Stimulated activated CD4-positive, alpha-beta T cell treated with anti-CD3 and anti-CD28 coated beads, TNF-alpha, amount 100 ng/mL, for 4 hours (primary cell): ENCODE data around the gene EVC2.

Source experiments
- DNase-seq, 3 experiments: peaks; one replicate each; pipeline ENCODE4 v3.0.0-alpha.2; 2020; ENCODE audit warnings: low read depth in 3 of 3

The EVC2 gene

GRCh38 chr4:5711479-5712184 is 3.3 kb upstream of the EVC2 start:
- no peak for DNase-seq

GRCh38 chr4:5710961-5711478 is 2.7 kb upstream of the EVC2 start, which contains the start of gene EVC:
Gene EVC (plus strand): TSS chr4:5711201. CDS start chr4:5711381, 180 bp downstream.
- no peak for DNase-seq

- no peak for DNase-seq
Observed at GRCh38 chr4:5710065-5710960, 2.0 kb upstream of the EVC2 start.

GRCh38 chr4:5709207-5709575 is 832 bp upstream of the EVC2 start:
- DNase-seq, result no peak

- no peak for DNase-seq
Observed at GRCh38 chr4:5707778-5708448, 446 bp downstream of the EVC2 start.

- no peak for DNase-seq
Observed at GRCh38 chr4:5707366-5707765, 993 bp downstream of the EVC2 start.

- DNase-seq, result no peak
Observed at GRCh38 chr4:5706486-5707290, 1.7 kb downstream of the EVC2 start.

GRCh38 chr4:5705647-5706320 is 2.6 kb downstream of the EVC2 start:
- DNase-seq, result no peak

GRCh38 chr4:5704276-5704675 is 4.1 kb downstream of the EVC2 start:
- no peak for DNase-seq

GRCh38 chr4:5703831-5704230 is 4.5 kb downstream of the EVC2 start:
- no peak for DNase-seq

GRCh38 chr4:5701971-5702370 is 6.4 kb downstream of the EVC2 start:
- DNase-seq, result no peak

- DNase-seq, result no peak
Observed at GRCh38 chr4:5700459-5700858, 7.9 kb downstream of the EVC2 start.

- DNase-seq, result no peak
Observed at GRCh38 chr4:5696341-5696740, 12.0 kb downstream of the EVC2 start.

GRCh38 chr4:5693871-5694270 is 14.5 kb downstream of the EVC2 start:
- no peak for DNase-seq

GRCh38 chr4:5691491-5692132 is 16.7 kb downstream of the EVC2 start:
- no peak for DNase-seq

GRCh38 chr4:5689065-5689464 is 19.3 kb downstream of the EVC2 start:
- no peak for DNase-seq

- DNase-seq, result no peak
Observed at GRCh38 chr4:5686338-5686737, 22.0 kb downstream of the EVC2 start.

- no peak for DNase-seq
Observed at GRCh38 chr4:5685296-5685695, 23.1 kb downstream of the EVC2 start.

- DNase-seq, result no peak
Observed at GRCh38 chr4:5683566-5683965, 24.8 kb downstream of the EVC2 start.

GRCh38 chr4:5678977-5679376 is 29.4 kb downstream of the EVC2 start:
- DNase-seq, result no peak
